ENCODE results near the gene CHMP2A.

GRCh38 chr19:58569191-58569942 lies 14.5 kb upstream of the CHMP2A start:
- TF ChIP-seq PBX3 (IDR thresholded peaks at IDR 0.05) (peak; percentile 46; the same call in 1 of the 2 replicates), CTCF (IDR thresholded peaks at IDR 0.05) (no peak), RCOR1 (IDR thresholded peaks at IDR 0.05; ENCODE audit: low read depth, low read length) (no peak), TP53 (CRISPR knock-in tag; IDR thresholded peaks at IDR 0.05) (no peak), REST (IDR thresholded peaks at IDR 0.05) (no peak), PHF8 (IDR thresholded peaks at IDR 0.05; ENCODE audit: borderline replicate concordance, low read depth) (no peak), POLR2A (IDR thresholded peaks at IDR 0.05; ENCODE audit: low read length) (no peak)

Data from A549 (cell line).